Measurements from ENCODE around the gene LCOR. TPM values are rescaled to one million over a fixed set of nuclear protein-coding genes. Genes with fewer than 3 reads are reported as not detected.

Gene LCOR
- total and polyA plus RNA-seq, 2 experiments from 2014 or later: 26.1 to 48.7 TPM

DNA sequence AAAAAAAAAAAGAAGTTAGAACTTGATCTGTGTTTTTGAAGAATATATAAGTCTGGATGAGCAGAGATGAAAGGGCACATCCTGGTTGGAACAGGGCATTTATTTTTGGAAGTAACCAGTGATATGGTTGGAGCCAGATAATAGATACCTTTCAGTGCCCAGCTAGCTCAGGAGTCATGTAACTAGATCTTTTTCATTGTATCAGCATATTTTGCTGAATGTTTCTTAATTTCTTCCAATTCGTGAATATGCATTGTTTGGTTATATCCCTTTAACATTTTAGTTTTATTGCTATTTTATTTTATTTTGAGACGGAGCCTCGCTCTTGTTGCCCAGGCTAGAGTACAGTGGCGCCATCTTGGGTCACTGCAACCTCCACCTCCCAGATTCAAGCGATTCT, 81.8 kb downstream of the LCOR start:
- Histone ChIP-seq H3K9me3 (ENCODE audit: low read depth) (no peaks in the 10 kb centered on the region), H3K4me2 (no peak overlapping the region), H4K20me1 (ENCODE audit: insufficient read depth, poor library complexity, severe bottlenecking) (peaks cover 3% of the 10 kb centered on the region), H2AFZ (no peak overlapping the region), H3K27ac (no peak overlapping the region), H3K4me1 (ENCODE audit: insufficient read depth) (no peaks in the 10 kb centered on the region), H3K36me3 (replicated peaks; ENCODE audit: insufficient read depth, low read depth) (no peaks in the 10 kb centered on the region), H3K27me3 (no peaks in the 10 kb centered on the region), H3K4me3 (no peak overlapping the region), H3K9me2 (replicated peaks; ENCODE audit: insufficient read depth) (no peaks in the 10 kb centered on the region), H3K79me2 (peaks cover 73% of the 10 kb centered on the region)
- over 99% methylated on average over 5 of the region's 5 CpGs for WGBS (ENCODE audit: low lambda C conversion rate, missing lambda C conversion rate)
- no peak for DNase-seq (ENCODE audit: low spot score)
- TF ChIP-seq, protein P1, sequence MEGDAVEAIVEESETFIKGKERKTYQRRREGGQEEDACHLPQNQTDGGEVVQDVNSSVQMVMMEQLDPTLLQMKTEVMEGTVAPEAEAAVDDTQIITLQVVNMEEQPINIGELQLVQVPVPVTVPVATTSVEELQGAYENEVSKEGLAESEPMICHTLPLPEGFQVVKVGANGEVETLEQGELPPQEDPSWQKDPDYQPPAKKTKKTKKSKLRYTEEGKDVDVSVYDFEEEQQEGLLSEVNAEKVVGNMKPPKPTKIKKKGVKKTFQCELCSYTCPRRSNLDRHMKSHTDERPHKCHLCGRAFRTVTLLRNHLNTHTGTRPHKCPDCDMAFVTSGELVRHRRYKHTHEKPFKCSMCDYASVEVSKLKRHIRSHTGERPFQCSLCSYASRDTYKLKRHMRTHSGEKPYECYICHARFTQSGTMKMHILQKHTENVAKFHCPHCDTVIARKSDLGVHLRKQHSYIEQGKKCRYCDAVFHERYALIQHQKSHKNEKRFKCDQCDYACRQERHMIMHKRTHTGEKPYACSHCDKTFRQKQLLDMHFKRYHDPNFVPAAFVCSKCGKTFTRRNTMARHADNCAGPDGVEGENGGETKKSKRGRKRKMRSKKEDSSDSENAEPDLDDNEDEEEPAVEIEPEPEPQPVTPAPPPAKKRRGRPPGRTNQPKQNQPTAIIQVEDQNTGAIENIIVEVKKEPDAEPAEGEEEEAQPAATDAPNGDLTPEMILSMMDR (IDR thresholded peaks at IDR 0.05; ENCODE audit: poor library complexity): no peak

DNA sequence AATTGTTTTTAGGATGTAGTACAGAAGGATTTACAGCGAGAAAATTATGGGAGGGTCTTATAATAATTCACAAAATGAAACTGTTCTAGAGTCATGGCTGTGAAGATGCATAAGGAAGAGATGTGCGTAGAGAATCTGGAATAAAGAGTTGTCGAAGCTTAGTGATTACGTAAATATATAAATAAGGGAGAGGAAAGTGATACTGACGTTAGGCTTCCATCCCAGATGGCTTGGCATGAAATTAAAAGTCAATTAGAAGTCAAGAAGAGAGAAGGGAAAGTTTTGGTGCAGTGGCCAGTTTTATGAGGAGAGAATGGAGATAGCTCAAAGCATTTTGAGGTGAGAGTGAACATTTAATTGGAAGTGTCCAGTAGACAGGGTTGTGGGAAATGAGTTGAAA, 85.5 kb downstream of the LCOR start:
- H3K27me3 ChIP-seq: no peaks in the 10 kb centered on the region
- H3K27ac ChIP-seq: no peak overlapping the region
- no peak overlapping the region for H2AFZ ChIP-seq
- no peak overlapping the region for H3K4me2 ChIP-seq
- no peaks in the 10 kb centered on the region for H3K9me3 ChIP-seq (ENCODE audit: low read depth)
- TF ChIP-seq EZH2 (IDR thresholded peaks at IDR 0.05; ENCODE audit: borderline replicate concordance): no peak
- no peak for TF ChIP-seq EZH2phosphoT487 (IDR thresholded peaks at IDR 0.05; ENCODE audit: low read depth, severe bottlenecking, unreplicated experiment)
- TF ChIP-seq, protein P1 (IDR thresholded peaks at IDR 0.05; ENCODE audit: poor library complexity): no peak
- H3K79me2 ChIP-seq: peaks cover 72% of the 10 kb centered on the region
- H3K36me3 ChIP-seq (replicated peaks; ENCODE audit: insufficient read depth, low read depth): no peaks in the 10 kb centered on the region
- 89% methylated on average over 5 of the region's 5 CpGs for WGBS (ENCODE audit: low lambda C conversion rate, missing lambda C conversion rate)
- no peak for DNase-seq (ENCODE audit: low spot score)
- H3K9me2 ChIP-seq (replicated peaks; ENCODE audit: insufficient read depth): no peaks in the 10 kb centered on the region
- no peak overlapping the region for H3K4me3 ChIP-seq
- no peaks in the 10 kb centered on the region for H3K4me1 ChIP-seq (ENCODE audit: insufficient read depth)
- peaks cover 8% of the 10 kb centered on the region for H4K20me1 ChIP-seq (ENCODE audit: insufficient read depth, poor library complexity, severe bottlenecking)

DNA sequence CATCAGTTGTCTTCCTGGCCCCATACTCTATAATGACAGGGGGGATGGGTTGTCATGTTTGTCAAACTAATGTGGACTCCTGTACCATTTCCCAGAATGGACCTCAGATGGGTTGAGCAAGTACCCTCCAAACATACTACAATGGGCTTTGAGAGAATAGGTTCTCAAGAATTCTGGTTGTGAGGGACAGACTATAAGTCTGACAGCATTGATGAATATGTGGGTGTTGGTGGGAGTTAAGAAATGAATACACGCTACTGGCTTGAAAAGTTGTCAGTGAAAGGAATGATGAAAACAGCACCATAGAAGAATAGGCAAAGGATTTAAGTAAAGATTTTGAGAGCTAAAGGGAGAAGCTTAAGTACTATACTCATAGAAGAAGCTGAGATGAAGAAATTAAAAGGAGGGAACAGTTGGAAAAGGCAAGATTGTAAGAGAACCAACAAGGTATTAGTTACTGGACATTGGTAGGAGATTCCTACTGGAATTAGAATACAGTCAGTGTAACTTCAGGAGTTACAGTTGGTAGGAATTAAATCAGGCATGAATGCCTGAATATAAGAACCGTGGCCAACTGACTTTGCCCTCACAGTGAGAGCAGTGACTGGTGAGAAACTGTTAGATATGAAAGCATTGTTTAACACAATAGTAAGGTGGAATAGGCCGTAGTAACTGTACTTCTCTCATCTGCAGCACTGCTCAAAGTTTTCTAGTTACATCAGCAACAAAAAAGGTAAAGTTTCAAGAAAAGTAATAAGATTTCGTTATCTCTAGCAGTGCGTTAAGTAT, 86.3 kb downstream of the LCOR start:
- no peak for DNase-seq (ENCODE audit: low spot score)
- no peaks in the 10 kb centered on the region for H3K27me3 ChIP-seq
- H2AFZ ChIP-seq: no peak overlapping the region
- H3K4me2 ChIP-seq: no peak overlapping the region
- 96% methylated on average over 5 of the region's 5 CpGs for WGBS (ENCODE audit: low lambda C conversion rate, missing lambda C conversion rate)
- TF ChIP-seq EZH2phosphoT487 (IDR thresholded peaks at IDR 0.05; ENCODE audit: low read depth, severe bottlenecking, unreplicated experiment) (no peak), EZH2 (IDR thresholded peaks at IDR 0.05; ENCODE audit: borderline replicate concordance) (no peak)
- TF ChIP-seq, protein P1 (IDR thresholded peaks at IDR 0.05; ENCODE audit: poor library complexity): no peak
- no peaks in the 10 kb centered on the region for H3K36me3 ChIP-seq (replicated peaks; ENCODE audit: insufficient read depth, low read depth)
- H3K4me3 ChIP-seq: no peak overlapping the region
- no peaks in the 10 kb centered on the region for H3K9me2 ChIP-seq (replicated peaks; ENCODE audit: insufficient read depth)
- H3K9me3 ChIP-seq (ENCODE audit: low read depth): no peaks in the 10 kb centered on the region
- peaks cover 68% of the 10 kb centered on the region for H3K79me2 ChIP-seq
- H4K20me1 ChIP-seq (ENCODE audit: insufficient read depth, poor library complexity, severe bottlenecking): peaks cover 8% of the 10 kb centered on the region
- no peaks in the 10 kb centered on the region for H3K4me1 ChIP-seq (ENCODE audit: insufficient read depth)
- H3K27ac ChIP-seq: no peak overlapping the region
